CD14-positive monocyte (primary cell): ENCODE measurements around the gene PLEKHJ1. TPM values are rescaled to one million over a fixed set of nuclear protein-coding genes. Genes with fewer than 3 reads are reported as not detected.
"Not testable (repeated sequence)": the region's sequence is repeated elsewhere in the genome, so short reads cannot be mapped to it uniquely, and the experiment has no call there.

ENCODE experiments used
- DNase-seq, 3 donors: peaks; one replicate each; pipeline ENCODE4 v3.0.0-alpha.2; 2011 to 2022
- H2AFZ ChIP-seq: 2 replicates; pipeline ENCODE4 v1.6.0; 2012; ENCODE audit warnings: mild to moderate bottlenecking, low read depth, low read length, inconsistent platforms; ENCODE audit not compliant: insufficient read depth, poor library complexity, severe bottlenecking
- H3K27ac ChIP-seq, 2 donors: 1 replicate in 1 of 2; 2 replicates in 1 of 2; pipeline ENCODE4 v1.5.1; 2012 to 2013; ENCODE audit warnings: low read length in 2 of 2, control low read depth in 1 of 2, inconsistent platforms in 1 of 2, low read depth in 1 of 2, mild to moderate bottlenecking in 1 of 2
- H3K27me3 ChIP-seq, 2 donors: one replicate each; pipeline versions ENCODE4 v1.6.0 to v1.6.1; 2011 to 2013; ENCODE audit warnings: low read length in 2 of 2; ENCODE audit not compliant: control insufficient read depth in 2 of 2, insufficient read depth in 2 of 2
- H3K36me3 ChIP-seq, 2 donors: replicated peaks in 1 of 2; 1 replicate in 1 of 2; 2 replicates in 1 of 2; pipeline versions ENCODE4 v1.5.1 to v1.6.1; 2012 to 2013; ENCODE audit warnings: low read length in 2 of 2, control low read depth in 1 of 2, inconsistent platforms in 1 of 2, mild to moderate bottlenecking in 1 of 2; ENCODE audit not compliant: insufficient read depth in 2 of 2, control insufficient read depth in 1 of 2
- H3K4me1 ChIP-seq, 2 donors: 1 replicate in 1 of 2; 2 replicates in 1 of 2; pipeline versions ENCODE4 v1.5.1 to v1.6.1; 2012 to 2013; ENCODE audit warnings: low read length in 2 of 2, control low read depth in 1 of 2, inconsistent platforms in 1 of 2, mild to moderate bottlenecking in 1 of 2, moderate library complexity in 1 of 2; ENCODE audit not compliant: insufficient read depth in 2 of 2, control insufficient read depth in 1 of 2
- H3K4me2 ChIP-seq: replicated peaks from 2 replicates; pipeline ENCODE3; 2012; ENCODE audit warnings: low read length, moderate library complexity, mild to moderate bottlenecking; ENCODE audit not compliant: poor library complexity, severe bottlenecking; ENCODE audit errors: extremely low read depth
- H3K4me3 ChIP-seq, 3 experiments: fragments of 200-600 bp in 1 of 3; sonication (generic) in 1 of 3; replicated peaks in 1 of 3; 1 replicate in 2 of 3; 2 replicates in 1 of 3; pipeline ENCODE4 v1.5.1; 2011 to 2013; ENCODE audit warnings: low read length in 3 of 3, mild to moderate bottlenecking in 3 of 3, control low read depth in 2 of 3, low read depth in 2 of 3, inconsistent platforms in 1 of 3, moderate library complexity in 1 of 3
- H3K79me2 ChIP-seq: 2 replicates; pipeline ENCODE4 v1.6.0; 2012; ENCODE audit warnings: mild to moderate bottlenecking, control low read depth, inconsistent platforms, low read length, moderate library complexity; ENCODE audit not compliant: insufficient read depth
- H3K9ac ChIP-seq: 2 replicates; pipeline ENCODE4 v1.6.0; 2017; ENCODE audit warnings: low read length, mild to moderate bottlenecking; ENCODE audit not compliant: insufficient read depth, poor library complexity, severe bottlenecking
- H3K9me3 ChIP-seq, 2 donors: replicated peaks in 1 of 2; 1 replicate in 1 of 2; 2 replicates in 1 of 2; pipeline versions ENCODE4 v1.5.1 to v1.6.1; 2012 to 2013; ENCODE audit warnings: low read length in 2 of 2, control low read depth in 1 of 2; ENCODE audit not compliant: control insufficient read depth in 1 of 2, insufficient read depth in 1 of 2
- H4K20me1 ChIP-seq: 2 replicates; pipeline ENCODE4 v1.6.0; 2012; ENCODE audit warnings: mild to moderate bottlenecking, low read length, control low read depth, moderate library complexity; ENCODE audit not compliant: insufficient read depth
- H3K27ac Mint-ChIP-seq, 7 donors: one replicate each; pipeline ENCODE4 v1.8.0; 2020; ENCODE audit warnings: mild to moderate bottlenecking in 7 of 7, mixed read lengths in 7 of 7, moderate library complexity in 6 of 7, inconsistent platforms in 2 of 7
- H3K27me3 Mint-ChIP-seq, 3 donors: one replicate each; pipeline ENCODE4 v1.8.0; 2021 to 2022; ENCODE audit warnings: low read depth in 3 of 3, mild to moderate bottlenecking in 3 of 3, mixed read lengths in 3 of 3, moderate library complexity in 3 of 3, inconsistent platforms in 1 of 3
- H3K36me3 Mint-ChIP-seq, 2 donors: one replicate each; pipeline ENCODE4 v1.8.0; 2020; ENCODE audit warnings: mixed read lengths in 2 of 2, inconsistent platforms in 1 of 2, mild to moderate bottlenecking in 1 of 2
- H3K4me1 Mint-ChIP-seq: one replicate; pipeline ENCODE4 v1.8.0; 2020; ENCODE audit warnings: mild to moderate bottlenecking, mixed read lengths
- H3K4me3 Mint-ChIP-seq, 2 donors: one replicate each; pipeline ENCODE4 v1.8.0; 2020; ENCODE audit warnings: mild to moderate bottlenecking in 2 of 2, mixed read lengths in 2 of 2, moderate library complexity in 1 of 2
- H3K9me3 Mint-ChIP-seq, 7 donors: one replicate each; pipeline ENCODE4 v1.8.0; 2020 to 2022; ENCODE audit warnings: mixed read lengths in 7 of 7, mild to moderate bottlenecking in 6 of 7, moderate library complexity in 6 of 7, inconsistent platforms in 2 of 7
- WGBS: methylation state at CpG from one replicate; pipeline ENCODE4 v1.1.5; 2013; ENCODE audit warnings: missing lambda C conversion rate; ENCODE audit not compliant: insufficient coverage; 5-methylcytosine and 5-hydroxymethylcytosine counted together
- intact Hi-C, 2 donors: fragments of 100-400 bp; cut with micrococcal nuclease; formaldehyde crosslinking; loops; one replicate each; pipeline versions ENCODE4 v1.15.0 to v1.15.1; 2023
- polyA plus RNA-seq, 3 donors: library from polyadenylated mRNA; depleted of rRNA in 1 of 3; unstranded in 2 of 3; stranded (reverse) in 1 of 3; fragments of 300-500 nt in 2 of 3; fragments of >200 nt in 1 of 3; fragmentation: Illumina TruSeq in 2 of 3; gene quantifications; 1 replicate in 2 of 3; 2 replicates in 1 of 3; pipeline ENCODE4 v1.2.3, GENCODE V29; 2012 to 2021
- TF ChIP-seq, protein P1 (sequence below): fragments of 200-600 bp; IDR thresholded peaks from one replicate; pipeline ENCODE4 v1.8.0; 2022; ENCODE audit warnings: antibody characterized with exemption, mild to moderate bottlenecking

PLEKHJ1 gene
- polyA plus RNA-seq, 3 donors = 62.1 to 90.0 (median 69.0) TPM

DNA sequence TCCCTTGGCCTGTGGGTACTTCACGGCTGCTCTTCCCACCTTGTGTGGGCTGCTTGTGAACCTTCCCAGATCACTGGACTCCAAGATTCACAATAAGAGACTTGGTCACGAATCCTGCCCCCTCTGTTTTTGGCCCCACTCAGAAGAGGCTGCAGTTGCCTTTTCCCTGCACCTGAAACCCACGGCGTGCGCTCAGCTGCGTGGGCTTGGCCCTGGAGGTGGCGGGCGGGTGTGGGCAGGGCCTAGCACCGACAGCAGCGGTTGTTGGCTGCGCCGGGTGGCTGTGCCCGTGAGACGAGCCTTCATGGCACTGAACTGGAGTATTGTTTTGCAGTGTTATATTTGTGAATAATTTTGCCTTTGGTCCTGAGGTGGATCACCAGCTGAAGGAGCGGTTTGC, 33.8 kb downstream of the PLEKHJ1 start:
- H3K36me3 Mint-ChIP-seq = peaks cover 42 to 81% of the 10 kb centered on the region in 2 donors
- Histone ChIP-seq H3K9me3 (no peaks in the 10 kb centered on the region), H3K4me2 (no peak overlapping the region), H3K4me1 (no peaks in the 10 kb centered on the region), H4K20me1 (peaks cover 49% of the 10 kb centered on the region), H3K9ac (no peak overlapping the region), H3K36me3 (peaks cover 35 to 77% of the 10 kb centered on the region in 2 donors), H2AFZ (no peak overlapping the region), H3K79me2 (peaks cover 20% of the 10 kb centered on the region), H3K27ac (no peak overlapping the region), H3K4me3 (no peak overlapping the region), H3K27me3 (no peaks in the 10 kb centered on the region)
- H3K4me3 Mint-ChIP-seq = no peak overlapping the region
- DNase-seq = no peak
- H3K27me3 Mint-ChIP-seq = no peaks in the 10 kb centered on the region
- intact Hi-C loops = no loop called here
- TF ChIP-seq, protein P1, sequence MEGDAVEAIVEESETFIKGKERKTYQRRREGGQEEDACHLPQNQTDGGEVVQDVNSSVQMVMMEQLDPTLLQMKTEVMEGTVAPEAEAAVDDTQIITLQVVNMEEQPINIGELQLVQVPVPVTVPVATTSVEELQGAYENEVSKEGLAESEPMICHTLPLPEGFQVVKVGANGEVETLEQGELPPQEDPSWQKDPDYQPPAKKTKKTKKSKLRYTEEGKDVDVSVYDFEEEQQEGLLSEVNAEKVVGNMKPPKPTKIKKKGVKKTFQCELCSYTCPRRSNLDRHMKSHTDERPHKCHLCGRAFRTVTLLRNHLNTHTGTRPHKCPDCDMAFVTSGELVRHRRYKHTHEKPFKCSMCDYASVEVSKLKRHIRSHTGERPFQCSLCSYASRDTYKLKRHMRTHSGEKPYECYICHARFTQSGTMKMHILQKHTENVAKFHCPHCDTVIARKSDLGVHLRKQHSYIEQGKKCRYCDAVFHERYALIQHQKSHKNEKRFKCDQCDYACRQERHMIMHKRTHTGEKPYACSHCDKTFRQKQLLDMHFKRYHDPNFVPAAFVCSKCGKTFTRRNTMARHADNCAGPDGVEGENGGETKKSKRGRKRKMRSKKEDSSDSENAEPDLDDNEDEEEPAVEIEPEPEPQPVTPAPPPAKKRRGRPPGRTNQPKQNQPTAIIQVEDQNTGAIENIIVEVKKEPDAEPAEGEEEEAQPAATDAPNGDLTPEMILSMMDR = no peak
- H3K4me1 Mint-ChIP-seq = no peaks in the 10 kb centered on the region
- 95% methylated on average over 15 of the region's 15 CpGs for WGBS
- peak overlapping the region in 2 of 7 donors; percentile 21 to 35 for H3K27ac Mint-ChIP-seq
- no peaks in the 10 kb centered on the region for H3K9me3 Mint-ChIP-seq

DNA sequence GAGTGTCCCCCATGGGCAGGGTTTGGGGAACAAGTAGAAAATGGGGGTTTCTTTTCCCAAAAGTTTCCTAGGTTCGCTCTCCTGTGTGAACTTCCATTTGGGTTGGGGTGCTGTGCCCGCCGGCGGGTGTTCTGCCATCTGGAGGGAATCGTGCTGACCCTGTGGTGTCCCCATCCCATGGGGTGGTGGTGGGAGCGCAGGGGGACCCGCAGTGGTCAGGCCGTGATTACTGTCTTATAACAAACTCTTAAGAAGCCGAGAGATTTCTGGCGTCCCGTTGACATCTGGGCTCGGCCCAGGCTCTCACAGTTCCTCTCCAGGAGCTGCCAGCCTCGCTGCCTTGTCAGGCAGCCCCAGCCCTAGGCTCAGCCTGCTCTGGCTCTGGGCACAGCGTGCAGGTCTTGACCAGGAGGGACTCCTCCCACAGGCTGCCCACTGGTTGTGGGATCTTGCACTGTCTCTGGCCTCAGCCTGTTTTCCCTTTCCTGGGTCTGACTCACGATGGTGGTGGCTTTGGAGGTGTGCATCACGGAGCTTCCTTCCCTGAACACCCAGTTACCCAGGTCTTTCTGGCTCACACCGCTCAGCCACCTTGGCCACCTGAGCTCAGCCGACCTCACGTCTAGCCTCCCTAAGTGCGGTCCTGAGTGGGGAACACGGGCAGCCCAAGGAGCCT, 34.5 kb downstream of the PLEKHJ1 start:
- Histone ChIP-seq H3K27ac (no peak overlapping the region), H3K4me1 (no peaks in the 10 kb centered on the region), H3K9me3 (no peaks in the 10 kb centered on the region), H3K79me2 (peaks cover 28% of the 10 kb centered on the region), H3K4me3 (no peak overlapping the region), H3K27me3 (no peaks in the 10 kb centered on the region), H2AFZ (no peak overlapping the region), H3K4me2 (no peak overlapping the region), H4K20me1 (peaks cover 56% of the 10 kb centered on the region), H3K36me3 (peaks cover 31 to 77% of the 10 kb centered on the region in 2 donors), H3K9ac (no peak overlapping the region)
- peak overlapping the region in 2 of 7 donors; percentile 69 to 88 for H3K27ac Mint-ChIP-seq
- intact Hi-C loops = no loop called here
- no peak overlapping the region for H3K4me3 Mint-ChIP-seq
- no peak for DNase-seq
- no peaks in the 10 kb centered on the region for H3K9me3 Mint-ChIP-seq
- 97% methylated on average over 13 of the region's 21 CpGs for WGBS
- peaks cover 43 to 81% of the 10 kb centered on the region in 2 donors for H3K36me3 Mint-ChIP-seq
- no peaks in the 10 kb centered on the region for H3K4me1 Mint-ChIP-seq
- H3K27me3 Mint-ChIP-seq = no peaks in the 10 kb centered on the region
- TF ChIP-seq, protein P1 = no peak

DNA sequence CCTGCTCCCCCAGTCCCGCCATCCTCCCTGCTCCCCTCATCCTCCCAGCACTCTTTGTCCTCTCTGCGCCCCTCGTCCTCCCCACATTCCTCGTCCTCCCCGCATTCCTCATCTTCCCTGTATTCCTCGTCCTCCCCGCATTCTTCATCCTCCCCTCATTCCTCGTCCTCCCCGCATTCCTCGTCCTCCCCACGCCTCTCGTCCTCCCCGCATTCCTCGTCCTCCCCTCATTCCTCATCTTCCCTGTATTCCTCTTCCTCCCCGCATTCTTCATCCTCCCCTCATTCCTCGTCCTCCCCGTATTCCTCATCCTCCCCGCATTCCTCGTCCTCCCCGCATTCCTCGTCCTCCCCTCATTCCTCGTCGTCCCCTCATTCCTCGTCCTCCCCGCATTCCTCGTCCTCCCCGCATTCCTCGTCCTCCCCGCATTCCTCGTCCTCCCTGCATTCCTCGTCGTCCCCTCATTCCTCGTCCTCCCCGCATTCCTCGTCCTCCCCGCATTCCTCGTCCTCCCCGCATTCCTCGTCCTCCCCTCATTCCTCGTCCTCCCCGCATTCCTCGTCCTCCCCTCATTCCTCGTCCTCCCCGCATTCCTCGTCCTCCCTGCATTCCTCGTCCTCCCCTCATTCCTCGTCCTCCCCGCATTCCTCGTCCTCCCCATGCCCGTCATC, 35.4 kb downstream of the PLEKHJ1 start:
- H3K79me2 ChIP-seq = peaks cover 36% of the 10 kb centered on the region

More for the DNA sequence above, 35.4 kb downstream of the PLEKHJ1 start:
- H3K9me3 Mint-ChIP-seq, DNase-seq, H3K9ac ChIP-seq, intact Hi-C loops, H3K27ac ChIP-seq, H3K4me2 ChIP-seq, H3K4me1 Mint-ChIP-seq, H3K27me3 Mint-ChIP-seq, H3K4me3 Mint-ChIP-seq, H2AFZ ChIP-seq, H3K9me3 ChIP-seq, H3K27me3 ChIP-seq, H3K4me3 ChIP-seq, H3K4me1 ChIP-seq: not testable (repeated sequence)
- H3K36me3 Mint-ChIP-seq = peaks cover 48 to 81% of the 10 kb centered on the region in 2 donors
- peaks cover 35 to 79% of the 10 kb centered on the region in 2 donors for H3K36me3 ChIP-seq
- H3K27ac Mint-ChIP-seq = peak overlapping the region in 1 of 7 donors; percentile 6
- H4K20me1 ChIP-seq = peaks cover 65% of the 10 kb centered on the region
- 98% methylated on average over 50 of the region's 50 CpGs for WGBS
